HepG2 (cell line): ENCODE results near the gene MTCH1. TPM values are rescaled to one million over a fixed set of nuclear protein-coding genes. Genes with fewer than 3 reads are reported as not detected.

ENCODE experiments used
- ATAC-seq: fragments of 200-7000 bp; cut with Tn5 transposase; 3 replicates; pipeline ENCODE4 v1.9.1; 2020; ENCODE audit warnings: mild to moderate bottlenecking, moderate library complexity
- BruUV-seq: library from RNA; stranded (reverse); fragments of 400-500 nt; replicated peaks from 2 replicates; lab custom pipeline; 2021; lab: Mats Ljungman, UMichigan
- CTCF ChIA-PET: fragments of 300-600 bp; formaldehyde crosslinking; extraction: SDS; loops from one replicate; lab custom pipeline; 2021; ENCODE audit warnings: low total read pairs, inconsistent platforms, low intra/inter-chr PET ratio; lab: Yijun Ruan, JAX
- POLR2A ChIA-PET: fragments of 350-600 bp; sonication (Branson Sonifier 250); formaldehyde crosslinking; loops from one replicate; lab custom pipeline; 2020; ENCODE audit warnings: antibody characterized with exemption, inconsistent platforms; lab: Yijun Ruan, JAX
- DNase-seq: peaks from one replicate; pipeline ENCODE4 v3.0.0-alpha.2; 2015; ENCODE audit warnings: low spot score
- FAIRE-seq: peaks from 3 replicates; lab custom pipeline; 2011; peaks lifted over from hg19 to GRCh38; lab: Jason Lieb, UNC
- H2AFZ ChIP-seq: one replicate; pipeline ENCODE4 v1.6.1; 2011; ENCODE audit warnings: low read length, inconsistent platforms
- H3K27ac ChIP-seq: fragments of 300-600 bp; 3 replicates; pipeline ENCODE4 v1.8.0; 2011; ENCODE audit warnings: mixed run types, mild to moderate bottlenecking, mixed read lengths, low read length, inconsistent platforms; ENCODE audit not compliant: insufficient read depth; ENCODE audit errors: extremely low read length
- H3K27me3 ChIP-seq, 2 experiments: fragments of 200-600 bp in 1 of 2; 2 replicates in 1 of 2; 3 replicates in 1 of 2; pipeline versions ENCODE4 v1.6.0 to v1.8.0; 2011; ENCODE audit warnings: low read length in 2 of 2, mild to moderate bottlenecking in 2 of 2, moderate library complexity in 2 of 2, inconsistent platforms in 1 of 2; ENCODE audit not compliant: insufficient read depth in 2 of 2, control insufficient read depth in 1 of 2
- H3K36me3 ChIP-seq, 2 experiments: fragments of 200-600 bp in 1 of 2; replicated peaks in 1 of 2; 2 replicates in 1 of 2; 3 replicates in 1 of 2; pipeline versions ENCODE4 v1.5.1 to v1.8.0; 2011; ENCODE audit warnings: low read length in 2 of 2, inconsistent platforms in 1 of 2; ENCODE audit not compliant: insufficient read depth in 2 of 2, control insufficient read depth in 1 of 2
- H3K4me1 ChIP-seq: 2 replicates; pipeline ENCODE4 v1.5.1; 2012; ENCODE audit warnings: low read length, inconsistent platforms; ENCODE audit not compliant: insufficient read depth
- H3K4me2 ChIP-seq: 2 replicates; pipeline ENCODE4 v1.6.0; 2011; ENCODE audit warnings: low read depth, low read length, inconsistent platforms
- H3K4me3 ChIP-seq, 3 experiments: fragments of 200-600 bp in 1 of 3; sonication (generic), shearing (Covaris generic) in 1 of 3; replicated peaks in 1 of 3; 2 replicates each; pipeline ENCODE4 v1.5.1; 2011 to 2016; ENCODE audit warnings: low read length in 3 of 3, inconsistent platforms in 2 of 3, low read depth in 2 of 3, mild to moderate bottlenecking in 2 of 3, control low read depth in 1 of 3, mixed read lengths in 1 of 3; ENCODE audit not compliant: insufficient read depth in 1 of 3
- H3K79me2 ChIP-seq: one replicate; pipeline ENCODE4 v1.6.1; 2011; ENCODE audit warnings: low read length, inconsistent platforms; ENCODE audit not compliant: insufficient read depth
- H3K9ac ChIP-seq: 2 replicates; pipeline ENCODE4 v1.6.0; 2011; ENCODE audit warnings: mild to moderate bottlenecking, low read depth, low read length, inconsistent platforms; ENCODE audit not compliant: insufficient read depth
- H3K9me3 ChIP-seq: 2 replicates; pipeline ENCODE4 v1.5.1; 2012; ENCODE audit warnings: mild to moderate bottlenecking, low read length
- H4K20me1 ChIP-seq: 2 replicates; pipeline ENCODE4 v1.6.0; 2011; ENCODE audit warnings: inconsistent platforms, mild to moderate bottlenecking, low read length, moderate library complexity; ENCODE audit not compliant: insufficient read depth
- HIVEP1 ChIP-seq: sonication (generic); formaldehyde crosslinking; IDR thresholded peaks from 2 replicates; pipeline ENCODE4 v1.4.0; 2020; ENCODE audit warnings: mild to moderate bottlenecking, missing genetic modification reagents
- HNRNPK ChIP-seq: fragments of 200-400 bp; formaldehyde crosslinking; IDR thresholded peaks from 2 replicates; pipeline ENCODE4 v1.6.1; 2018; ENCODE audit warnings: low read length, low read depth, moderate library complexity, mild to moderate bottlenecking; ENCODE audit not compliant: poor library complexity, severe bottlenecking
- HNRNPUL1 ChIP-seq: fragments of 200-400 bp; formaldehyde crosslinking; IDR thresholded peaks from 2 replicates; pipeline ENCODE4 v1.6.1; 2017; ENCODE audit warnings: low read depth, mild to moderate bottlenecking, low read length, moderate library complexity
- PRMT3 ChIP-seq: sonication (generic); formaldehyde crosslinking; IDR thresholded peaks from 2 replicates; pipeline ENCODE4 v1.8.1; 2022; ENCODE audit warnings: low read depth, mild to moderate bottlenecking, moderate library complexity, missing genetic modification reagents, borderline replicate concordance
- RBM39 ChIP-seq: fragments of 200-400 bp; formaldehyde crosslinking; IDR thresholded peaks from one replicate; pipeline ENCODE4 v1.6.1; 2018; ENCODE audit warnings: antibody characterized with exemption, mild to moderate bottlenecking, low read depth, low read length; ENCODE audit not compliant: poor library complexity, severe bottlenecking
- TMF1 ChIP-seq: sonication (generic); formaldehyde crosslinking; IDR thresholded peaks from 2 replicates; pipeline ENCODE4 v1.8.1; 2022; ENCODE audit warnings: low read depth, missing genetic modification reagents
- ZNF441 ChIP-seq: sonication (generic); formaldehyde crosslinking; IDR thresholded peaks from 2 replicates; pipeline ENCODE4 v1.7.0; 2021; ENCODE audit warnings: missing genetic modification reagents, borderline replicate concordance
- ZNF724P ChIP-seq: sonication (generic); formaldehyde crosslinking; IDR thresholded peaks from 2 replicates; pipeline ENCODE4 v1.8.0; 2022; ENCODE audit warnings: missing genetic modification reagents, borderline replicate concordance
- ZNF792 ChIP-seq: IDR thresholded peaks from 2 replicates; pipeline ENCODE4 v1.6.1; 2016
- WGBS: methylation state at CpG from one replicate; pipeline ENCODE4 v1.1.6; 2017; ENCODE audit warnings: low lambda C conversion rate; 5-methylcytosine and 5-hydroxymethylcytosine counted together
- in situ Hi-C: cut with HindIII; loops from 2 replicates; pipeline ENCODE4 v1.10.0; 2017; ENCODE audit warnings: low pct_unique_long_range_greater_than_20kb; ENCODE audit not compliant: extremely low pct_ligation_motif_present
- intact Hi-C: fragments of 100-400 bp; cut with micrococcal nuclease; formaldehyde crosslinking; loops from one replicate; pipeline ENCODE4 v1.10.0; 2022; ENCODE audit not compliant: unreplicated experiment
- polyA plus RNA-seq, 8 experiments: library from polyadenylated mRNA; depleted of rRNA in 3 of 8; stranded (reverse) in 7 of 8; unstranded in 1 of 8; fragments of >200 nt; fragmentation: Illumina TruSeq in 4 of 8; extraction: Trizol in 4 of 8; gene quantifications; 2 replicates each; pipeline versions ENCODE4 v1.2.1 to v1.2.3, GENCODE V29; 2011 to 2016; ENCODE audit warnings: low read depth in 4 of 8, missing spikeins in 1 of 8, mixed read lengths in 1 of 8; ENCODE audit not compliant: insufficient read depth in 1 of 8
- total RNA-seq, 5 experiments: library from RNA; depleted of rRNA; stranded (reverse); fragments of >200 nt; fragmentation: Illumina TruSeq; extraction: Trizol; gene quantifications; 2 replicates each; pipeline ENCODE4 v1.2.3, GENCODE V29; 2016; ENCODE audit warnings: low read depth in 1 of 5
- TF ChIP-seq, protein P1 (sequence below): IDR thresholded peaks from 2 replicates; pipeline ENCODE4 v1.6.1; 2012; ENCODE audit warnings: low read depth, low read length, improper control_type of control experiment
- TF ChIP-seq, protein P2 (sequence below): sonication (generic); formaldehyde crosslinking; IDR thresholded peaks from 2 replicates; pipeline ENCODE4 v1.5.0; 2020; ENCODE audit warnings: missing genetic modification reagents
- TF ChIP-seq, protein P3 (sequence below): IDR thresholded peaks from 2 replicates; pipeline ENCODE4 v1.6.1; 2016; ENCODE audit warnings: low read depth, borderline replicate concordance
- TF ChIP-seq, protein P4 (sequence below): sonication (generic); formaldehyde crosslinking; IDR thresholded peaks from 2 replicates; pipeline ENCODE4 v1.4.0; 2020; ENCODE audit warnings: mild to moderate bottlenecking, missing genetic modification reagents
- TF ChIP-seq, protein P5 (sequence below): IDR thresholded peaks from 2 replicates; pipeline ENCODE4 v1.6.1; 2016; ENCODE audit warnings: mild to moderate bottlenecking
- TF ChIP-seq, protein P6 (sequence below): sonication (generic); formaldehyde crosslinking; IDR thresholded peaks from 2 replicates; pipeline ENCODE4 v1.5.1; 2020; ENCODE audit warnings: missing genetic modification reagents, mild to moderate bottlenecking, borderline replicate concordance

Gene MTCH1
- total and polyA plus RNA-seq, 2 of the 13 experiments (the other 11 are each of a cell fraction or from before 2014, with no cell fraction given), result 86.2 to 144 TPM

DNA sequence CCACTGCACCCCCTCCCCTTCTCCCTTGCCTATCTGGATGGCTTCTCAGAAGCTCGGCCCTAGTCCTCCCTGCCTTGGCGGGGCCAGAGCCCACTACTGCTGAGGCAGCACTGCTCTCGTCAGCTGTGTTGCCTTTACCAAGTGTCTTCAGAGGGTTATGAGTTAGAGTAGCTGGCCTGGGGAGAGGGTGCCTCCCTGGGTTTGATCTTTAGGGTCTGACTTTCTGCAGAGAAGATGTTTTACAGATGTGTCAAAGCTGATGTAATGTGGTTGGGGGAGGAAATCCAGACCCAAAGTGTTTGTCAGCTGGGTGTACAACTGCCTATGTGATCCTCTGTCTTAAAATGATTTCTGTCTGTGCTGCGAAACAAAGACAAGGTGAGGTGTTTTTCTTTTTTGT lies 61.9 kb downstream of the MTCH1 start:
- BruUV-seq, result no TSS peak
- H2AFZ ChIP-seq, result no peak overlapping the region
- peaks cover 3 to 24% of the 10 kb centered on the region in 2 experiments for H3K36me3 ChIP-seq
- in situ Hi-C loops, result no loop called here
- FAIRE-seq (no peak), DNase-seq (no peak), ATAC-seq (no peak)
- no peak overlapping the region for H3K9ac ChIP-seq
- H3K4me1 ChIP-seq, result peaks cover 11% of the 10 kb centered on the region; the same call in 1 of the 2 replicates
- POLR2A ChIA-PET, result no interaction called here
- no peaks in the 10 kb centered on the region for H4K20me1 ChIP-seq
- intact Hi-C loops, result no loop called here
- CTCF ChIA-PET, result no interaction called here
- no peaks in the 10 kb centered on the region for H3K27me3 ChIP-seq
- H3K9me3 ChIP-seq, result no peaks in the 10 kb centered on the region
- WGBS, result 98% methylated on average over 4 of the region's 4 CpGs
- no peak overlapping the region for H3K4me3 ChIP-seq
- no peaks in the 10 kb centered on the region for H3K79me2 ChIP-seq
- H3K4me2 ChIP-seq, result no peak overlapping the region
- no peak overlapping the region for H3K27ac ChIP-seq
- TF ChIP-seq, protein P1, sequence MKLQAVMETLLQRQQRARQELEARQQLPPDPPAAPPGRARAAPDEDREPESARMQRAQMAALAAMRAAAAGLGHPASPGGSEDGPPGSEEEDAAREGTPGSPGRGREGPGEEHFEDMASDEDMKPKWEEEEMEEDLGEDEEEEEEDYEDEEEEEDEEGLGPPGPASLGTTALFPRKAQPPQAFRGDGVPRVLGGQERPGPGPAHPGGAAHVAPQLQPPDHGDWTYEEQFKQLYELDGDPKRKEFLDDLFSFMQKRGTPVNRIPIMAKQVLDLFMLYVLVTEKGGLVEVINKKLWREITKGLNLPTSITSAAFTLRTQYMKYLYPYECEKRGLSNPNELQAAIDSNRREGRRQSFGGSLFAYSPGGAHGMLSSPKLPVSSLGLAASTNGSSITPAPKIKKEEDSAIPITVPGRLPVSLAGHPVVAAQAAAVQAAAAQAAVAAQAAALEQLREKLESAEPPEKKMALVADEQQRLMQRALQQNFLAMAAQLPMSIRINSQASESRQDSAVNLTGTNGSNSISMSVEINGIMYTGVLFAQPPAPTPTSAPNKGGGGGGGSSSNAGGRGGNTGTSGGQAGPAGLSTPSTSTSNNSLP, result no peak
- TF ChIP-seq, protein P2, sequence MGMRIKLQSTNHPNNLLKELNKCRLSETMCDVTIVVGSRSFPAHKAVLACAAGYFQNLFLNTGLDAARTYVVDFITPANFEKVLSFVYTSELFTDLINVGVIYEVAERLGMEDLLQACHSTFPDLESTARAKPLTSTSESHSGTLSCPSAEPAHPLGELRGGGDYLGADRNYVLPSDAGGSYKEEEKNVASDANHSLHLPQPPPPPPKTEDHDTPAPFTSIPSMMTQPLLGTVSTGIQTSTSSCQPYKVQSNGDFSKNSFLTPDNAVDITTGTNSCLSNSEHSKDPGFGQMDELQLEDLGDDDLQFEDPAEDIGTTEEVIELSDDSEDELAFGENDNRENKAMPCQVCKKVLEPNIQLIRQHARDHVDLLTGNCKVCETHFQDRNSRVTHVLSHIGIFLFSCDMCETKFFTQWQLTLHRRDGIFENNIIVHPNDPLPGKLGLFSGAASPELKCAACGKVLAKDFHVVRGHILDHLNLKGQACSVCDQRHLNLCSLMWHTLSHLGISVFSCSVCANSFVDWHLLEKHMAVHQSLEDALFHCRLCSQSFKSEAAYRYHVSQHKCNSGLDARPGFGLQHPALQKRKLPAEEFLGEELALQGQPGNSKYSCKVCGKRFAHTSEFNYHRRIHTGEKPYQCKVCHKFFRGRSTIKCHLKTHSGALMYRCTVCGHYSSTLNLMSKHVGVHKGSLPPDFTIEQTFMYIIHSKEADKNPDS, result no peak
- TF ChIP-seq HIVEP1 (CRISPR knock-in tag) (no peak), ZNF792 (CRISPR knock-in tag) (no peak), HNRNPUL1 (no peak), RBM39 (no peak), ZNF724P (CRISPR knock-in tag) (no peak), ZNF441 (CRISPR knock-in tag) (no peak), HNRNPK (no peak), TMF1 (CRISPR knock-in tag) (no peak), PRMT3 (CRISPR knock-in tag) (no peak)
- TF ChIP-seq, protein P3, sequence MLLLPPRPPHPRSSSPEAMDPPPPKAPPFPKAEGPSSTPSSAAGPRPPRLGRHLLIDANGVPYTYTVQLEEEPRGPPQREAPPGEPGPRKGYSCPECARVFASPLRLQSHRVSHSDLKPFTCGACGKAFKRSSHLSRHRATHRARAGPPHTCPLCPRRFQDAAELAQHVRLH, result no peak
- TF ChIP-seq, protein P4, sequence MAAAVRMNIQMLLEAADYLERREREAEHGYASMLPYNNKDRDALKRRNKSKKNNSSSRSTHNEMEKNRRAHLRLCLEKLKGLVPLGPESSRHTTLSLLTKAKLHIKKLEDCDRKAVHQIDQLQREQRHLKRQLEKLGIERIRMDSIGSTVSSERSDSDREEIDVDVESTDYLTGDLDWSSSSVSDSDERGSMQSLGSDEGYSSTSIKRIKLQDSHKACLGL (CRISPR knock-in tag), result no peak
- TF ChIP-seq, protein P5, sequence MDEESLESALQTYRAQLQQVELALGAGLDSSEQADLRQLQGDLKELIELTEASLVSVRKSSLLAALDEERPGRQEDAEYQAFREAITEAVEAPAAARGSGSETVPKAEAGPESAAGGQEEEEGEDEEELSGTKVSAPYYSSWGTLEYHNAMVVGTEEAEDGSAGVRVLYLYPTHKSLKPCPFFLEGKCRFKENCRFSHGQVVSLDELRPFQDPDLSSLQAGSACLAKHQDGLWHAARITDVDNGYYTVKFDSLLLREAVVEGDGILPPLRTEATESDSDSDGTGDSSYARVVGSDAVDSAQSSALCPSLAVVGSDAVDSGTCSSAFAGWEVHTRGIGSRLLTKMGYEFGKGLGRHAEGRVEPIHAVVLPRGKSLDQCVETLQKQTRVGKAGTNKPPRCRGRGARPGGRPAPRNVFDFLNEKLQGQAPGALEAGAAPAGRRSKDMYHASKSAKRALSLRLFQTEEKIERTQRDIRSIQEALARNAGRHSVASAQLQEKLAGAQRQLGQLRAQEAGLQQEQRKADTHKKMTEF, result no peak
- TF ChIP-seq, protein P6, sequence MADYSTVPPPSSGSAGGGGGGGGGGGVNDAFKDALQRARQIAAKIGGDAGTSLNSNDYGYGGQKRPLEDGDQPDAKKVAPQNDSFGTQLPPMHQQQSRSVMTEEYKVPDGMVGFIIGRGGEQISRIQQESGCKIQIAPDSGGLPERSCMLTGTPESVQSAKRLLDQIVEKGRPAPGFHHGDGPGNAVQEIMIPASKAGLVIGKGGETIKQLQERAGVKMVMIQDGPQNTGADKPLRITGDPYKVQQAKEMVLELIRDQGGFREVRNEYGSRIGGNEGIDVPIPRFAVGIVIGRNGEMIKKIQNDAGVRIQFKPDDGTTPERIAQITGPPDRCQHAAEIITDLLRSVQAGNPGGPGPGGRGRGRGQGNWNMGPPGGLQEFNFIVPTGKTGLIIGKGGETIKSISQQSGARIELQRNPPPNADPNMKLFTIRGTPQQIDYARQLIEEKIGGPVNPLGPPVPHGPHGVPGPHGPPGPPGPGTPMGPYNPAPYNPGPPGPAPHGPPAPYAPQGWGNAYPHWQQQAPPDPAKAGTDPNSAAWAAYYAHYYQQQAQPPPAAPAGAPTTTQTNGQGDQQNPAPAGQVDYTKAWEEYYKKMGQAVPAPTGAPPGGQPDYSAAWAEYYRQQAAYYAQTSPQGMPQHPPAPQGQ (CRISPR knock-in tag), result no peak
